Activated CD4-positive, alpha-beta T cell treated with anti-CD3 and anti-CD28 coated beads, Interleukin-2, amount 10 ng/mL, durations not matched to agents 24 days and 14 days (primary cell): ENCODE measurements around the gene C10orf67. TPM values are rescaled to one million over a fixed set of nuclear protein-coding genes. Genes with fewer than 3 reads are reported as not detected.
"Not testable (repeated sequence)": the region's sequence is repeated elsewhere in the genome, so short reads cannot be mapped to it uniquely, and the experiment has no call there.

Source experiments
- DNase-seq: peaks from one replicate; pipeline ENCODE4 v3.0.0; 2022
- H3K27ac Mint-ChIP-seq: one replicate; pipeline ENCODE4 v1.8.0; 2022; ENCODE audit warnings: mild to moderate bottlenecking, mixed read lengths
- H3K27me3 Mint-ChIP-seq: one replicate; pipeline ENCODE4 v1.8.0; 2022; ENCODE audit warnings: mixed read lengths
- H3K36me3 Mint-ChIP-seq: one replicate; pipeline ENCODE4 v1.8.0; 2022; ENCODE audit warnings: low read depth, mild to moderate bottlenecking, mixed read lengths
- H3K4me1 Mint-ChIP-seq: one replicate; pipeline ENCODE4 v1.8.0; 2021; ENCODE audit warnings: mixed read lengths
- H3K4me3 Mint-ChIP-seq: one replicate; pipeline ENCODE4 v1.8.0; 2022; ENCODE audit warnings: mild to moderate bottlenecking, moderate library complexity, mixed read lengths
- H3K9me3 Mint-ChIP-seq: one replicate; pipeline ENCODE4 v1.8.0; 2021; ENCODE audit warnings: mixed read lengths
- intact Hi-C: fragments of 100-400 bp; cut with micrococcal nuclease; formaldehyde crosslinking; loops from one replicate; pipeline ENCODE4 v1.15.1; 2023
- total RNA-seq: library from RNA; stranded (reverse); gene quantifications from 2 replicates; pipeline ENCODE4 v1.2.3, GENCODE V29; 2022

The C10orf67 gene
- total RNA-seq, 1 donor from 2014 or later = 0.16 TPM

DNA sequence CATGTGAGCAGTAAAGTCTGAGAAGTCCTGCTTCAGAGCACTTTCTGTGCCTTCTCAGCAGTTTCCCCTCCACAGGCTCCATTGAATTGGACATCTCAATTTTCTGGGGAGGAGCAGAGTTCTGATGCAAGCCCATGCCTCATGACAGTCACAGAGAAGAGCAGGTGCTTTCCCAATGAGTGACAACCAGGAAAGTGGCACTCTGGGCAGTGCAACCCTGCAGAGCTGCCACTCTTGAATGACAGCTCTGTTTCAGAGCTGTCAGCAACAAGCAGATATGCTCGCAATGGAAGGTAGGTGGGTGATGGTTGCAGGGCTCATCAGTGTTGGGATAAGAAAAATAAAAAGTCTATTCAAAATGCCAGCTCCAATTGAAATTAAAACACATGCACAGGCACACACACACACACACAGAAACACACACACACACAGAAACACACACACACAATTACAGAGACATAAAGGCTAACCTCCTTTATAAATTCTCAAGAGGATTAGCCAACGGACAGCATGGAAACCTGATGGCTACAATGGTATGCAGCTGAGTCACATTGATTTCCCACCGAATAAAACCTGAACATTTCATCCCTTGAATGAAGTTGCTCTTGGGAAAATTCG is 50.5 kb downstream of the C10orf67 start:
- Mint-ChIP-seq H3K27ac (no peak overlapping the region), H3K9me3 (no peaks in the 10 kb centered on the region), H3K27me3 (peaks cover 17% of the 10 kb centered on the region), H3K4me1 (no peaks in the 10 kb centered on the region), H3K4me3 (no peak overlapping the region), H3K36me3 (no peaks in the 10 kb centered on the region)
- intact Hi-C loops = loop anchor here (2.0 kb wide), 1 partner anchor 135 kb away; no protein-coding TSS in a partner anchor
- no peak for DNase-seq

DNA sequence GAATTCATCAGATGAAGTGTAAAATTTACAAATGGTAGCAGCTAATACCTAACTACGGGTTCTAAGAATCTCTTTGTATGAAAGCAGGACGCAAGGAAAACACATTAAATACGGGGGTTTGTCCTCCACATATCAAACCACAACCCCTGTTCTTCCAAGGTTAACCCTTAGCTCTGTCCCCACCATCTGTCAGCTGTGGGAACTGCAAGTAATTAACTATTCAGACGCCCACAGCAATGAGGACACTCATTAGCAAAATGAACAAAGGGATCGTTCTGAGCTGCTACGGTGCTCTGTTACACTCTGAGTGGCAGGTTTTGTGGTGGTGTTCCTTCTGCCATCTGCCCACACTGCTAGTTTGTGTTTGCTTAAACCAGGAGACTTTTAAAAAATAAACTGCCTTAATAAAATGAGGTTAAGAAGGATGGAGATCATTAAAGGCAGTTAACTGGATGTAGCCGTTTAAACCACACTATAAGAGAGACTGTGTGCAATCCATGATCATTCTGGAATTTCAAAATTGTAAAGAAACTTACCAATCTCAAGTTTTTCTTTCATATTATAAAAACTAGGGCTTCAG is 51.4 kb downstream of the C10orf67 start:
- intact Hi-C loops = loop anchor here (2.0 kb wide), 1 partner anchor 134 kb away; no protein-coding TSS in a partner anchor
- Mint-ChIP-seq H3K9me3 (no peaks in the 10 kb centered on the region), H3K4me3 (no peak overlapping the region), H3K36me3 (no peaks in the 10 kb centered on the region), H3K4me1 (no peaks in the 10 kb centered on the region), H3K27ac (no peak overlapping the region), H3K27me3 (peaks cover 17% of the 10 kb centered on the region)
- peak; percentile 81 for DNase-seq

- Mint-ChIP-seq H3K4me3 (no peak overlapping the region), H3K27me3 (peaks cover 22% of the 10 kb centered on the region), H3K36me3 (no peaks in the 10 kb centered on the region), H3K9me3 (no peaks in the 10 kb centered on the region), H3K4me1 (no peaks in the 10 kb centered on the region), H3K27ac (no peak overlapping the region)
- peak; percentile 48 for DNase-seq
- intact Hi-C loops = loop anchor here (2.0 kb wide), 1 partner anchor 133 kb away; no protein-coding TSS in a partner anchor
These were observed 52.9 kb downstream of the C10orf67 start for GRCh38 chr10:23291551-23292334.

DNA sequence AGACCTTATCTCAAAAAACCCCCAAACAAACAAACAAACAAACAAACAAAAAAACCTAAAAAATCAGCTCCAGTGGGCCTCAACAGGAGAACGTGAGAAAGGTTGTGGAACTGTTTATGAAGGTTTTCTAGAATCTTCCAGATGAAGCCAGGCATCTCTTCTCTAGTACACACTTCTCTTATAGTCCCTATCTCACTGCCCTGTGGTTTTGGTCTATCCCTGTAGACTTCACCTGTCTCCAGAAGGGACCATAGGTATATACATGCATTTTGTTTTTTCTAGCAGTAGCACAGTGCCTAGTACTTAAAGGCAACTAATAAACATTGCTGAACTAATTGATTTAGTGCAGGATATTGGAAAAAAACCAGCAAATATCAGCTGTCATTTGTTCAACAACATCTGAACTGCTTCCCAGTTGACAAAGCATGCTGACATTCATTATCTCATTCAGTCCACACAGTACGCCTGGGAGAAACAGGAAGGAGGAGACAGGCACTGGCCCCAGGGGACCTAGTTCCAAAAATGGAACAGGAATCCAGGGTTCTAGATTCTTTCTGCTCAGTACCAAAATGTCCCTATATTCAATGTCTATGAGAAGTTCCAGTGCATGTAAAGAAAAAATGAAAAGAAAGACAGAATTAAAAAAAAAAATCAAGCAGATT is 59.8 kb downstream of the C10orf67 start:
- H3K4me3 Mint-ChIP-seq = no peak overlapping the region
- H3K36me3 Mint-ChIP-seq = no peaks in the 10 kb centered on the region
- H3K27me3 Mint-ChIP-seq = peaks cover 21% of the 10 kb centered on the region
- H3K9me3 Mint-ChIP-seq = no peaks in the 10 kb centered on the region
- no peaks in the 10 kb centered on the region for H3K4me1 Mint-ChIP-seq
- no peak overlapping the region for H3K27ac Mint-ChIP-seq
- peak; percentile 11 for DNase-seq
- intact Hi-C loops = no loop called here

DNA sequence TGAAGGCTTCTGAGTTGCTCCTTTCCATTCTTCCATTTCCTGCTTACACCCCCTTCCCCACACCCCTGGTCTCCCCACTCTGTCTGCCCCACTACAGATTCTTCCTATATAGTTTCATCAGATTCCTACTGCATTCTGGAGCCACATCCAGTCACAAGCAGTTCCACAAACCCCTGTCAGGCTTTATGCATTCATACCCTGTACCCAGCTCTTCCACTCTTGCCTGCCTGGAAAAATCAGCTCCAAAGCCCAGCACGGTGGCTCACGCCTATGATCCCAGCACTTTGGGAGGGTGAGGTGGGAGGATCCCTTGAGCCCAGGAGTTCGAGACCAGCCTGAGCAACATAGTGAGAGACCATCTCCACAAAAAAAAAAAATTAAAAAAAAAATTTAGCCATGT is 60.4 kb downstream of the C10orf67 start:
- Mint-ChIP-seq H3K36me3 (no peaks in the 10 kb centered on the region), H3K27me3 (peaks cover 21% of the 10 kb centered on the region), H3K4me1 (no peaks in the 10 kb centered on the region), H3K27ac (no peak overlapping the region), H3K9me3 (no peaks in the 10 kb centered on the region), H3K4me3 (no peak overlapping the region)
- intact Hi-C loops = no loop called here
- DNase-seq = no peak

DNA sequence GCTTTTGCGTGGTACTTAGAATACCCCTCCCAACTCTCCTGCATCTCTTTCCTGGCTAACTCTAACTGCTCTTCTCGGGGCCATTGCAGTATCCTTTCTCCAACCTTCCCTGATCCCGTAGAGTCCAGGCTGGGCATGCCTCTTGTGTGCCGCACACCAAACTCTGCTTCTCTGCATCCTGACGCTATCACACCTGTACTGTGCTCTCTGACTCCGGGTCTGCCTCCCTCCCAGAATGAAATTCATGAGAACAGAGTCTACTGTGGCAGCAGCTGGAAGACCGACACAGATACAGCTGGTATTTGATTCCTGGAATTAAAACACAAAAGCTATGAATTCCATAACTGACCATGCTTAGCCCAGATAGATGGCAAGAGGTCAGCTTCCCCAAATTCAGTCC is 60.9 kb downstream of the C10orf67 start:
- Mint-ChIP-seq H3K4me3 (no peak overlapping the region), H3K4me1 (no peaks in the 10 kb centered on the region), H3K27ac (no peak overlapping the region), H3K27me3 (peaks cover 21% of the 10 kb centered on the region), H3K36me3 (no peaks in the 10 kb centered on the region), H3K9me3 (no peaks in the 10 kb centered on the region)
- DNase-seq = no peak
- intact Hi-C loops = no loop called here

- Mint-ChIP-seq H3K4me3 (no peak overlapping the region), H3K27ac (no peak overlapping the region), H3K9me3 (no peaks in the 10 kb centered on the region), H3K36me3 (no peaks in the 10 kb centered on the region), H3K27me3 (peaks cover 17% of the 10 kb centered on the region), H3K4me1 (no peaks in the 10 kb centered on the region)
- intact Hi-C loops = no loop called here
- DNase-seq = no peak
These were observed 63.6 kb downstream of the C10orf67 start for GRCh38 chr10:23281044-23281433.

DNA sequence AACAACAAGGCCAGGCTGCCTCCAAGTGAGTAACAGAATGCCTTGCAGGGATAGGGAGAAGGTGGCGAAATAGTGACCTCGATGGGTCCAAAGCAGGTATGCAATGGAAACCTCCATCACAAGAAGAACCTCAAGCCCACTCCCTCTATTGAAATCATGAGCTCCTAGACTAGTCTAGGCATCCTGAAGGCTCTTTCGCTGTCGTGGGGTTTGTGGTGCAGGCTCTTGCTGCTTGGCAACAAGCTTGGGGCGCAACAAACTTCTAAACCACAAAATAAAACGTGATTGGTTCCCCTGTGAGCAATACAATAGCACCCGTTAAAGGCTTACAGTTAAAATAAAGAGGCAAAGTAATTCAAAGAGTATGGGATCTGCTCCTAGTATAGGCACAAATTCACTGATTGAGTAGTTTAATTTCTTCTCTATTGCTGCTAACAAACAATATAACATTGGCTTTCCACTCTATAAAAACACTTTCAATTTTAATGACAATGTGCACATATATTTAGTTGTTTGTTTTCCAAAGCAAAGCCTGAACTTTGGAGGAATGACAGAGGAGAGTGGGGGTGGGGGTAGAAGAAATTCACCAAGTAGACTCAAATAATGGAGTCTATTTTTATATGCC is 64.1 kb downstream of the C10orf67 start:
- Mint-ChIP-seq H3K4me3 (no peak overlapping the region), H3K27me3 (peaks cover 14% of the 10 kb centered on the region), H3K36me3 (no peaks in the 10 kb centered on the region), H3K9me3 (no peaks in the 10 kb centered on the region), H3K4me1 (no peaks in the 10 kb centered on the region), H3K27ac (no peak overlapping the region)
- intact Hi-C loops = no loop called here
- DNase-seq = no peak

GRCh38 chr10:23275355-23275754 is 69.2 kb downstream of the C10orf67 start:
- no peak for DNase-seq
- H3K27ac Mint-ChIP-seq = no peak overlapping the region
- H3K9me3 Mint-ChIP-seq = peaks cover 5% of the 10 kb centered on the region
- intact Hi-C loops = no loop called here
- H3K27me3 Mint-ChIP-seq = peaks cover 3% of the 10 kb centered on the region
- H3K4me1 Mint-ChIP-seq = no peaks in the 10 kb centered on the region
- no peaks in the 10 kb centered on the region for H3K36me3 Mint-ChIP-seq
- no peak overlapping the region for H3K4me3 Mint-ChIP-seq

DNA sequence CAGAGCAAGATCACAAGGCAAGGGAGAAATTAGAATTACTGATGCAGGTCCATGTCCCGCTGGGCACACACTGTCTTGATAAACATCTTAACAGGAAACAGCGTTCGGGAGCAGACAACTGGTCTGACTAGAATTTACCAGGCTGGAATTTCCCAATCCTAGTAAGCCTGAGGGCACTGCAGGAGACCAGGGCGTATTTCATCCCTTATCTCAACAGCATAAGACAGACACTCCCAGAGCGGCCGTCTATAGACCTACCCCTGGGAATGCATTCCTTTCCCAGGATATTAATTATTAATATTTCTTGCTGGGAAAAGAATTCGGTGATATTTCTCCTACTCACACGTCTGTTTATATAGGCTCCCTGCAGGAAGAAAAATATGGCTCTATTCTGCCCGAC is 70.4 kb downstream of the C10orf67 start:
- H3K27ac Mint-ChIP-seq, DNase-seq, intact Hi-C loops, H3K4me3 Mint-ChIP-seq, H3K4me1 Mint-ChIP-seq, H3K27me3 Mint-ChIP-seq, H3K36me3 Mint-ChIP-seq, H3K9me3 Mint-ChIP-seq: not testable (repeated sequence)

DNA sequence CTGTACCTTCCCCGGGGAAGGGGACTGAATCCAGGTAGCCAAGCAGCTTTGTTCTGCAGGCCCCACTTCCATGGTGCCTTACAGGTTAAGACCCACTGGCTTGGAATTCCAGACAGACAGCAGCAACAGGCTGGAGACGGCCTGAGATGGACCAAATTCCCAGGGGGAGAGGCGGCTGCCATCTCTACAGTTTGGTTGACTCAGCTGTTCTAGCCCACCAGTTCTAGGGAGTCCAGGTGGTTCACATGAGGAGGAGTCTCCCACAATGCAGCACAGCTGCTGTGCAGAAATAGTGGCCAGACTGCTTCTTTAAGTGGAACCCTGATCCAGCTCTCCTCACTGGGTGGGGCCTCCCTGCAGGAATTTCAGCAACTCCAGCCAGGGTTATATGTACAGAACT is 74.1 kb downstream of the C10orf67 start:
- H3K36me3 Mint-ChIP-seq = no peaks in the 10 kb centered on the region
- no peak overlapping the region for H3K4me3 Mint-ChIP-seq
- peaks cover 5% of the 10 kb centered on the region for H3K9me3 Mint-ChIP-seq
- no peaks in the 10 kb centered on the region for H3K4me1 Mint-ChIP-seq
- no peak for DNase-seq
- H3K27me3 Mint-ChIP-seq = no peaks in the 10 kb centered on the region
- H3K27ac Mint-ChIP-seq = no peak overlapping the region
- intact Hi-C loops = no loop called here

- H3K27ac Mint-ChIP-seq = no peak overlapping the region
These were observed 81.0 kb downstream of the C10orf67 start for GRCh38 chr10:23263441-23264164.

DNA sequence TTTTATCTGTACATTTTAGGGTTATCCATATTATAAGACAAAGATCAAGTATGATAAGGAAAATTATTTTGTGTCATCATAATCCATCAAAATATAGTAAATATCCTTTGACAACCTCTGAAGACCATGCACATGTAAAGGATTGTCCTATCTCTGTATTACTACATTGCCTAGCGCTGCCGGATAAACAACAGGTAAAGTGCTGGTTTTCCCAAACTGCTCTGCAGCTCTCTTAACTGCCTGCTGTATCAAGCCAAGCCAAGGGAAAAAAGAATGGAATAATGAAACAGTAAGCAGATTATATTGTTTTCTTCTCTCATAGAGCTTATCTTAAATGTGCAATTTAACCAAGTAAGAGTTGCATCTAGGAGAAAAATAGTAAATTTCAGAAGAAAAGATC is 81.7 kb downstream of the C10orf67 start:
- no peaks in the 10 kb centered on the region for H3K36me3 Mint-ChIP-seq
- H3K4me3 Mint-ChIP-seq = no peak overlapping the region
- no peaks in the 10 kb centered on the region for H3K9me3 Mint-ChIP-seq
- intact Hi-C loops = no loop called here
- H3K4me1 Mint-ChIP-seq = no peaks in the 10 kb centered on the region
- no peak overlapping the region for H3K27ac Mint-ChIP-seq
- DNase-seq = no peak
- peaks cover 7% of the 10 kb centered on the region for H3K27me3 Mint-ChIP-seq

More at GRCh38 chr10:23263441-23264164, 81.0 kb downstream of the C10orf67 start:
- no peaks in the 10 kb centered on the region for H3K9me3 Mint-ChIP-seq
- intact Hi-C loops = no loop called here
- no peaks in the 10 kb centered on the region for H3K4me1 Mint-ChIP-seq
- peaks cover 7% of the 10 kb centered on the region for H3K27me3 Mint-ChIP-seq
- DNase-seq = no peak
- no peaks in the 10 kb centered on the region for H3K36me3 Mint-ChIP-seq
- H3K4me3 Mint-ChIP-seq = no peak overlapping the region
